Loucy (cell line): ENCODE data around the gene ENPEP.
A peak's percentile ranks its signal among the peaks of the same experiment; 100 is the strongest.

Source experiments
- H2AFZ ChIP-seq: fragments of 200-600 bp; sonication (generic); 2 replicates; pipeline ENCODE4 v1.6.0; 2016; ENCODE audit warnings: antibody characterized with exemption, mild to moderate bottlenecking, low read length, moderate library complexity
- H3F3A ChIP-seq: fragments of 200-600 bp; 2 replicates; pipeline ENCODE4 v1.6.0; 2016; ENCODE audit warnings: antibody characterized with exemption, low read depth, mild to moderate bottlenecking
- H3K27me3 ChIP-seq: fragments of 200-600 bp; sonication (generic); 2 replicates; pipeline ENCODE4 v1.6.1; 2014; ENCODE audit warnings: low read length, mild to moderate bottlenecking; ENCODE audit not compliant: insufficient read depth, poor library complexity, severe bottlenecking
- H3K36me3 ChIP-seq: fragments of 200-600 bp; sonication (generic); 2 replicates; pipeline ENCODE4 v1.6.1; 2016; ENCODE audit warnings: low read length; ENCODE audit not compliant: insufficient read depth
- H3K4me1 ChIP-seq: fragments of 200-600 bp; sonication (generic); 2 replicates; pipeline ENCODE4 v1.5.1; 2014; ENCODE audit warnings: low read length, mild to moderate bottlenecking; ENCODE audit not compliant: insufficient read depth, poor library complexity, severe bottlenecking
- H3K4me2 ChIP-seq: fragments of 200-600 bp; sonication (generic); 2 replicates; pipeline ENCODE4 v1.6.0; 2014; ENCODE audit warnings: antibody characterized with exemption, low read length, low read depth, mild to moderate bottlenecking; ENCODE audit not compliant: poor library complexity, severe bottlenecking
- H3K4me3 ChIP-seq: fragments of 200-600 bp; sonication (generic); 2 replicates; pipeline ENCODE4 v1.5.1; 2014; ENCODE audit warnings: low read length, mild to moderate bottlenecking, mixed read lengths; ENCODE audit not compliant: poor library complexity, severe bottlenecking
- H3K79me2 ChIP-seq: fragments of 200-600 bp; sonication (generic); 2 replicates; pipeline ENCODE4 v1.6.1; 2014; ENCODE audit warnings: low read length; ENCODE audit not compliant: insufficient read depth
- H3K9ac ChIP-seq: fragments of 200-600 bp; sonication (generic); 2 replicates; pipeline ENCODE4 v1.6.0; 2014; ENCODE audit warnings: mild to moderate bottlenecking, low read depth, low read length, moderate library complexity; ENCODE audit not compliant: poor library complexity, severe bottlenecking
- H3K9me2 ChIP-seq: fragments of 200-600 bp; sonication (generic); replicated peaks from 2 replicates; pipeline ENCODE4 v1.6.1; 2016; ENCODE audit warnings: low read depth, low read length, mixed read lengths
- H3K9me3 ChIP-seq: fragments of 200-600 bp; sonication (generic); 2 replicates; pipeline ENCODE4 v1.6.1; 2014; ENCODE audit warnings: mild to moderate bottlenecking, antibody characterized with exemption, low read length, low read depth; ENCODE audit not compliant: insufficient read depth
- H4K20me1 ChIP-seq: fragments of 200-600 bp; sonication (generic); 2 replicates; pipeline ENCODE4 v1.6.0; 2014; ENCODE audit warnings: antibody characterized with exemption, low read length, mild to moderate bottlenecking; ENCODE audit not compliant: insufficient read depth, poor library complexity, severe bottlenecking
- EZH2phosphoT487 ChIP-seq: fragments of 200-600 bp; IDR thresholded peaks from 2 replicates; pipeline ENCODE4 v1.6.1; 2018; ENCODE audit warnings: antibody characterized with exemption, mild to moderate bottlenecking, moderate library complexity, borderline replicate concordance
- TF ChIP-seq, protein P1 (sequence below): fragments of 200-600 bp; sonication (generic); conservative IDR thresholded peaks from 2 replicates; pipeline ENCODE4 v1.5.1; 2014; ENCODE audit warnings: mild to moderate bottlenecking, antibody characterized with exemption, low read length

The ENPEP gene

GRCh38 chr4:110501826-110502225, 25.9 kb downstream of the ENPEP start:
- Histone ChIP-seq H2AFZ (no peak overlapping the region), H3K36me3 (no peaks in the 10 kb centered on the region), H3K4me1 (peaks cover 21% of the 10 kb centered on the region), H3K4me2 (no peak overlapping the region), H3K9me3 (0 out of 2 replicates have a peak, but pooled peaks cover 3% of the 10 kb centered on the region), H4K20me1 (no peaks in the 10 kb centered on the region), H3K4me3 (no peak overlapping the region), H3K27me3 (no peaks in the 10 kb centered on the region), H3K79me2 (no peaks in the 10 kb centered on the region), H3F3A (no peaks in the 10 kb centered on the region), H3K9ac (no peak overlapping the region), H3K9me2 (no peaks in the 10 kb centered on the region)
- TF ChIP-seq EZH2phosphoT487, result no peak
- TF ChIP-seq, protein P1, sequence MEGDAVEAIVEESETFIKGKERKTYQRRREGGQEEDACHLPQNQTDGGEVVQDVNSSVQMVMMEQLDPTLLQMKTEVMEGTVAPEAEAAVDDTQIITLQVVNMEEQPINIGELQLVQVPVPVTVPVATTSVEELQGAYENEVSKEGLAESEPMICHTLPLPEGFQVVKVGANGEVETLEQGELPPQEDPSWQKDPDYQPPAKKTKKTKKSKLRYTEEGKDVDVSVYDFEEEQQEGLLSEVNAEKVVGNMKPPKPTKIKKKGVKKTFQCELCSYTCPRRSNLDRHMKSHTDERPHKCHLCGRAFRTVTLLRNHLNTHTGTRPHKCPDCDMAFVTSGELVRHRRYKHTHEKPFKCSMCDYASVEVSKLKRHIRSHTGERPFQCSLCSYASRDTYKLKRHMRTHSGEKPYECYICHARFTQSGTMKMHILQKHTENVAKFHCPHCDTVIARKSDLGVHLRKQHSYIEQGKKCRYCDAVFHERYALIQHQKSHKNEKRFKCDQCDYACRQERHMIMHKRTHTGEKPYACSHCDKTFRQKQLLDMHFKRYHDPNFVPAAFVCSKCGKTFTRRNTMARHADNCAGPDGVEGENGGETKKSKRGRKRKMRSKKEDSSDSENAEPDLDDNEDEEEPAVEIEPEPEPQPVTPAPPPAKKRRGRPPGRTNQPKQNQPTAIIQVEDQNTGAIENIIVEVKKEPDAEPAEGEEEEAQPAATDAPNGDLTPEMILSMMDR, result no peak

- Histone ChIP-seq H3K4me3 (no peak overlapping the region), H3K9me3 (0 out of 2 replicates have a peak, but pooled peaks cover 3% of the 10 kb centered on the region), H3K4me1 (peaks cover 21% of the 10 kb centered on the region), H3K27me3 (no peaks in the 10 kb centered on the region), H3K36me3 (no peaks in the 10 kb centered on the region), H3K9me2 (no peaks in the 10 kb centered on the region), H2AFZ (peak overlapping the region; percentile 61), H3K9ac (peak overlapping the region; percentile 0), H3K4me2 (no peak overlapping the region), H3K79me2 (no peaks in the 10 kb centered on the region), H4K20me1 (no peaks in the 10 kb centered on the region), H3F3A (no peaks in the 10 kb centered on the region)
- TF ChIP-seq EZH2phosphoT487, result no peak
- TF ChIP-seq, protein P1, result peak; percentile 44
These were observed 27.5 kb downstream of the ENPEP start for GRCh38 chr4:110503270-110504083.

DNA sequence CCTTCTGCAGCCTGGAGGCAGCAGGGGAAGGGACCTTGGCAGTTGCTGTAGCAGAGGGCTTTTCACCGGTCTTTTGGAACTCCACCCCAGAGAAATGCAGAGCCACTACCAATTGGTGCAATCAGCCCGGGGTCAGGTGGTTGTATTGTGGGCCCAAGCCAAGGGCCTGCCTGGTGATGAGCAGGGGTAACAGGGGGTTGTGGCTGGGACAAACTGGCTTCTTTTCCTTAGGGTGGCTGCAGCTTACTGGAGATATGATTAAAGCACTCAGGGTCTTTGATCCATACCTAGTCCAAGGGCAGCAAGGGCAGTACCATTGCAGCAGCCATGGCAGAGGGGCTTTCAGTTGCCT, 28.1 kb downstream of the ENPEP start:
- no peak overlapping the region for H3K9ac ChIP-seq
- no peaks in the 10 kb centered on the region for H3F3A ChIP-seq
- H3K79me2 ChIP-seq, result no peaks in the 10 kb centered on the region
- no peaks in the 10 kb centered on the region for H4K20me1 ChIP-seq
- no peak for TF ChIP-seq EZH2phosphoT487
- TF ChIP-seq, protein P1, result no peak
- H2AFZ ChIP-seq, result peak overlapping the region; percentile 61
- 0 out of 2 replicates have a peak, but pooled peaks cover 3% of the 10 kb centered on the region for H3K9me3 ChIP-seq
- H3K4me3 ChIP-seq, result no peak overlapping the region
- H3K9me2 ChIP-seq, result no peaks in the 10 kb centered on the region
- H3K27me3 ChIP-seq, result no peaks in the 10 kb centered on the region
- H3K4me2 ChIP-seq, result no peak overlapping the region
- H3K36me3 ChIP-seq, result no peaks in the 10 kb centered on the region
- peaks cover 21% of the 10 kb centered on the region for H3K4me1 ChIP-seq
